Body of pancreas (tissue), 4 donors: ENCODE data around the gene GJA3.

Source experiments
- POLR2A ChIP-seq, 3 donors: fragments of 450-650 bp; IDR thresholded peaks; one replicate each; pipeline ENCODE4 v1.6.1; 2016; ENCODE audit warnings: antibody characterized with exemption in 3 of 3, mild to moderate bottlenecking in 2 of 3
- TF ChIP-seq, protein P1 (sequence below), 7 experiments: fragments of 450-650 bp in 4 of 7; fragments of 200-600 bp in 3 of 7; sonication (generic) in 3 of 7; IDR thresholded peaks; one replicate each; pipeline ENCODE4 v1.5.1; 2016 to 2019; ENCODE audit warnings: antibody characterized with exemption in 7 of 7

DNA sequence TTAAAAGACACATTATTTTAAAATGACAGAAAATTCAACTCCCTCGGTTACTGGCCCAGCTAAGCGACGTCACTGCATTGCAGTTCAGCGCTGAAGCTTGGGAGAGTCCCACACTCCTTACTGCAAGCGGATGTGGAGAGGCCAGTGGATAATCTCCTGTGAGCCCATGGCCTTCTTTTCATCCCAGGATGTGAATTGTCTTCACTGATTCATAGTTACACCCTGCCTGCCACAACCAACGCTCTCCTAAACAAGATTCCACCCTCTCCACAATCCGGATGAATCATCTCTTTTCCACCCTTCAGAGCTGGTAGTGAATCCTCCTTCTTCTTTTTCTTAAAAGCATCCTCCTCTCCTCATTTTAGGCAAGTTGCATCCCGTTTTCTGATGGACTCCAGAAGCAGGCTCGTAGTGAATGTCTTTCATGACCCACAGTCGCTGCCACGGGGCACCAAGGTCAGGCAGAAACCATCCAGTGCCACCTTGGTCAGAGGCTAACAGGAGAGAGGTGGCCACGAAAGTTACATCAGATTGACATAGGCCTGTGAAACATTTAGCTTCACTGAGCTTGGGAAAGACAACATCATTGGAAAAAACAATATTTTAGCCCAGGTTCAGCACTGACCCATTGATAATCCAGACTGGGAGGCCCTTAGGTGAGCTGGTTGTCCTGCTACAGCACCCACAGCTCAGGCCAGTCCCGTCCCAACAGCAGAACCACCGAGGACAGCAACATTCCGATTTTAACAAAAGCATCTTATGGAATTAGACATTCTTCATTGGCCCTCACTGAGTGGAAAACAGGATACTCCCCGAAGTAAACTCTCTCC, 29.8 kb upstream of the GJA3 start:
- TF ChIP-seq, protein P1, sequence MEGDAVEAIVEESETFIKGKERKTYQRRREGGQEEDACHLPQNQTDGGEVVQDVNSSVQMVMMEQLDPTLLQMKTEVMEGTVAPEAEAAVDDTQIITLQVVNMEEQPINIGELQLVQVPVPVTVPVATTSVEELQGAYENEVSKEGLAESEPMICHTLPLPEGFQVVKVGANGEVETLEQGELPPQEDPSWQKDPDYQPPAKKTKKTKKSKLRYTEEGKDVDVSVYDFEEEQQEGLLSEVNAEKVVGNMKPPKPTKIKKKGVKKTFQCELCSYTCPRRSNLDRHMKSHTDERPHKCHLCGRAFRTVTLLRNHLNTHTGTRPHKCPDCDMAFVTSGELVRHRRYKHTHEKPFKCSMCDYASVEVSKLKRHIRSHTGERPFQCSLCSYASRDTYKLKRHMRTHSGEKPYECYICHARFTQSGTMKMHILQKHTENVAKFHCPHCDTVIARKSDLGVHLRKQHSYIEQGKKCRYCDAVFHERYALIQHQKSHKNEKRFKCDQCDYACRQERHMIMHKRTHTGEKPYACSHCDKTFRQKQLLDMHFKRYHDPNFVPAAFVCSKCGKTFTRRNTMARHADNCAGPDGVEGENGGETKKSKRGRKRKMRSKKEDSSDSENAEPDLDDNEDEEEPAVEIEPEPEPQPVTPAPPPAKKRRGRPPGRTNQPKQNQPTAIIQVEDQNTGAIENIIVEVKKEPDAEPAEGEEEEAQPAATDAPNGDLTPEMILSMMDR (IDR thresholded peaks at IDR 0.05): no peak
- no peak for TF ChIP-seq POLR2A (IDR thresholded peaks at IDR 0.05)
